ENCODE data around the gene SUPT6H. TPM values are rescaled to one million over a fixed set of nuclear protein-coding genes. Genes with fewer than 3 reads are reported as not detected.

The SUPT6H gene
- total and polyA plus RNA-seq, 2 donors (not counting 1 experiment from before 2014, with no cell fraction given), result 35.8 to 110 TPM

GRCh38 chr17:28717578-28718332 lies 55.8 kb downstream of the SUPT6H start, which contains the start of gene RAB34:
Gene RAB34 (minus strand): TSS chr17:28717868. CDS start chr17:28717266, 602 bp downstream.
- peaks cover 45% of the 10 kb centered on the region for H3K4me1 Mint-ChIP-seq
- WGBS (ENCODE audit: insufficient coverage), result 2% methylated on average over 45 of the region's 60 CpGs
- Histone ChIP-seq H3K4me3 (ENCODE audit: control extremely low read depth in 1 of 5, extremely low read depth in 1 of 5, insufficient read depth in 1 of 5, low read depth in 2 of 5, low read length in 4 of 5) (peak within 1 kb of the TSS in 4 of 5 experiments; percentile 46 to 61 (median 52)), H3K36me3 (replicated peaks in 1 of 2; ENCODE audit: control extremely low read depth in 1 of 2, control insufficient read depth in 1 of 2, extremely low read depth in 1 of 2, insufficient read depth in 2 of 2, low read length in 1 of 2) (peaks cover 0 to 20% of the 10 kb centered on the region in 2 experiments), H3K27ac (ENCODE audit: low read length in 2 of 2) (peak within 1 kb of the TSS; percentile 56 to 71), H3K79me2 (ENCODE audit: control insufficient read depth, insufficient read depth, low read length) (peaks cover 27% of the 10 kb centered on the region), H3K4me1 (ENCODE audit: control insufficient read depth in 2 of 2, insufficient read depth in 2 of 2, low read length in 2 of 2) (peaks cover 44 to 57% of the 10 kb centered on the region in 2 donors), H3K9me3 (ENCODE audit: control extremely low read depth in 1 of 3, control insufficient read depth in 2 of 3, insufficient read depth in 1 of 3, low read length in 2 of 3) (no peaks in the 10 kb centered on the region), H2AFZ (ENCODE audit: insufficient read depth, low read depth, low read length, poor library complexity, severe bottlenecking) (peak within 1 kb of the TSS; percentile 85), H3K9ac (ENCODE audit: low read length) (peak within 1 kb of the TSS; percentile 62), H4K20me1 (ENCODE audit: control insufficient read depth, insufficient read depth, low read length, poor library complexity, severe bottlenecking) (peaks cover 28% of the 10 kb centered on the region), H3K27me3 (replicated peaks in 1 of 4; ENCODE audit: control extremely low read depth in 1 of 4, control insufficient read depth in 3 of 4, insufficient read depth in 4 of 4, low read length in 3 of 4) (peaks cover 0 to 8% (median 2%) of the 10 kb centered on the region in 4 experiments), H3K4me2 (replicated peaks; ENCODE audit: low read depth, low read length, poor library complexity, severe bottlenecking) (peak within 1 kb of the TSS; percentile 85)
- H3K4me3 Mint-ChIP-seq, result peak within 1 kb of the TSS; percentile 86
- H3K9me3 Mint-ChIP-seq (ENCODE audit: insufficient read depth), result no peaks in the 10 kb centered on the region
- H3K27ac Mint-ChIP-seq, result peak within 1 kb of the TSS; percentile 89
- TF ChIP-seq CTCF (IDR thresholded peaks at IDR 0.05), result no peak
- TF ChIP-seq EZH2 (IDR thresholded peaks at IDR 0.05; ENCODE audit: borderline replicate concordance, insufficient read depth, low read depth, low read length, poor library complexity, severe bottlenecking), result no peak
- ATAC-seq (ENCODE audit: low read depth) (peak; percentile 18), DNase-seq (peak; percentile 70)
- intact Hi-C loops (cut with micrococcal nuclease), result loop anchor here (2.0 to 10.0 kb wide), 6 partner anchors 35 to 575 kb away; partner anchors contain the start of genes ALDOC, BLTP2, ERAL1 and NUFIP2
- H3K27me3 Mint-ChIP-seq, result no peaks in the 10 kb centered on the region
- ChIA-PET POLR2A (no interaction called here), CTCF (no interaction called here)
